ENCODE measurements around the gene OTUD5. TPM values are rescaled to one million over a fixed set of nuclear protein-coding genes. Genes with fewer than 3 reads are reported as not detected.

Gene OTUD5
- total RNA-seq, 1 experiment from 2014 or later = 52.6 TPM

- TF ChIP-seq CDX4 (CRISPR knock-in tag; IDR thresholded peaks at IDR 0.05; ENCODE audit: borderline replicate concordance) (no peak), CREB1 (CRISPR knock-in tag; IDR thresholded peaks at IDR 0.05) (no peak), ARID4B (CRISPR knock-in tag; IDR thresholded peaks at IDR 0.05; ENCODE audit: borderline replicate concordance) (no peak), TP53 (CRISPR knock-in tag; IDR thresholded peaks at IDR 0.05) (no peak), ZNF532 (CRISPR knock-in tag; IDR thresholded peaks at IDR 0.05; ENCODE audit: borderline replicate concordance) (no peak), EMX1 (CRISPR knock-in tag; IDR thresholded peaks at IDR 0.05) (no peak), ATF1 (CRISPR knock-in tag; IDR thresholded peaks at IDR 0.05) (no peak), USF1 (CRISPR knock-in tag; IDR thresholded peaks at IDR 0.05) (no peak), MLX (CRISPR knock-in tag; IDR thresholded peaks at IDR 0.05) (no peak), GRHL2 (CRISPR knock-in tag; IDR thresholded peaks at IDR 0.05; ENCODE audit: insufficient replicate concordance, severe bottlenecking) (no peak)
Observed at GRCh38 chrX:48976086-48976485, 18.7 kb upstream of the OTUD5 start (continued).

- DNase-seq (ENCODE audit: low spot score) (no peak), ATAC-seq (no peak)
- POLR2A ChIA-PET = no interaction called here
- Mint-ChIP-seq H3K4me3 (no peak overlapping the region), H3K36me3 (peaks cover 33% of the 10 kb centered on the region), H3K27me3 (ENCODE audit: low read depth) (no peaks in the 10 kb centered on the region), H3K4me1 (0 out of 2 replicates have a peak, but pooled peaks cover 2% of the 10 kb centered on the region), H3K27ac (no peak overlapping the region), H3K9me3 (no peaks in the 10 kb centered on the region)
- no peak for TF ChIP-seq TEAD1 (CRISPR knock-in tag; IDR thresholded peaks at IDR 0.05)
- TF ChIP-seq CBFB (CRISPR knock-in tag; IDR thresholded peaks at IDR 0.05; ENCODE audit: low read depth) = no peak
- no peak for TF ChIP-seq NR3C1 (CRISPR knock-in tag; conservative IDR thresholded peaks at IDR 0.05; ENCODE audit: low read depth)
- TF ChIP-seq ZNF263 (CRISPR knock-in tag; IDR thresholded peaks at IDR 0.05; ENCODE audit: low read depth) = no peak
- no peak for TF ChIP-seq ELF4 (CRISPR knock-in tag; IDR thresholded peaks at IDR 0.05; ENCODE audit: low read depth)
- no peak for TF ChIP-seq PRRX2 (CRISPR knock-in tag; IDR thresholded peaks at IDR 0.05)
- no peak for TF ChIP-seq FOXK1 (CRISPR knock-in tag; IDR thresholded peaks at IDR 0.05)
- CTCF ChIA-PET = no interaction called here
Observed at GRCh38 chrX:48975541-48975940, 18.1 kb upstream of the OTUD5 start.
